Psoas muscle (tissue), 8 donors: ENCODE results near the gene MICU1. TPM values are rescaled to one million over a fixed set of nuclear protein-coding genes. Genes with fewer than 3 reads are reported as not detected.

Experiments used
- ATAC-seq, 4 donors: fragments of 200-7000 bp; cut with Tn5 transposase; one replicate each; pipeline ENCODE4 v1.9.1; 2020; ENCODE audit warnings: moderate library complexity in 3 of 4, mild to moderate bottlenecking in 2 of 4
- DNase-seq, 2 donors: peaks; one replicate each; pipeline ENCODE4 v3.0.0-alpha.2; 2020
- H3K27ac ChIP-seq: fragments of 200-600 bp; one replicate; pipeline ENCODE4 v1.8.0; 2022
- H3K27me3 ChIP-seq, 3 donors: fragments of 200-600 bp in 1 of 3; one replicate each; pipeline versions ENCODE4 v1.6.1 to v1.8.0; 2013 to 2022; ENCODE audit warnings: low read length in 2 of 3, mild to moderate bottlenecking in 2 of 3, moderate library complexity in 1 of 3; ENCODE audit not compliant: insufficient read depth in 3 of 3
- H3K36me3 ChIP-seq, 2 donors: fragments of 200-600 bp in 1 of 2; one replicate each; pipeline versions ENCODE4 v1.6.1 to v1.8.0; 2013 to 2022; ENCODE audit warnings: low read depth in 1 of 2, mild to moderate bottlenecking in 1 of 2, moderate library complexity in 1 of 2; ENCODE audit not compliant: insufficient read depth in 1 of 2
- H3K4me1 ChIP-seq: fragments of 200-600 bp; one replicate; pipeline ENCODE4 v1.8.0; 2022
- H3K4me3 ChIP-seq: fragments of 200-600 bp; one replicate; pipeline ENCODE4 v1.8.0; 2022; ENCODE audit warnings: mild to moderate bottlenecking
- H3K9me3 ChIP-seq: fragments of 200-600 bp; one replicate; pipeline ENCODE4 v1.8.0; 2022
- CTCF ChIP-seq: fragments of 200-600 bp; IDR thresholded peaks from one replicate; pipeline ENCODE4 v1.8.0; 2022; ENCODE audit warnings: antibody characterized with exemption
- WGBS, 3 donors: extraction: QIAGEN DNeasy Blood & Tissue Kit; methylation state at CpG; one replicate each; pipeline versions ENCODE4 v1.1.6 to v1.1.7; 2013; 5-methylcytosine and 5-hydroxymethylcytosine counted together
- intact Hi-C, 2 donors: fragments of 100-400 bp; cut with DNase I; formaldehyde crosslinking; loops; one replicate each; pipeline versions ENCODE4 v1.11.0 to v1.14.2; 2022
- polyA plus RNA-seq, 3 donors: library from polyadenylated mRNA; stranded (reverse); fragments of 200-250 nt; gene quantifications; one replicate each; pipeline ENCODE4 v1.2.3, GENCODE V29; 2013
- total RNA-seq, 4 donors: library from RNA; stranded (reverse); fragmentation: NEBNext Ultra II Directional in 2 of 4; extraction: Animal tissue kit (Norgen Biotek cat#: 25700) in 2 of 4; gene quantifications; one replicate each; pipeline versions ENCODE4 v1.2.1 to v1.2.4, GENCODE V29; 2021 to 2023
- donor health status: healthy with polysubstance abuse.
- donor health status: DM: no; HTN: no; CAD: no; lungs with moderate emphysema.
- donor health status: Bipolar disorder and iron deficiency.
- donor health status: healthy.
- donor health status: DM: yes; HTN: yes; CAD: no.
- donor health status: DM: no; HTN: no; CAD: no.
- donor health status: DM: no; HTN: no; CAD: no.
- donor health status: DM: yes; HTN: yes; CAD: no.

The MICU1 gene
- total and polyA plus RNA-seq, 7 donors: 31.0 to 57.8 (median 37.3) TPM

- DNase-seq (no peak), ATAC-seq (no peak)
- H3K9me3 ChIP-seq: peaks cover 8% of the 10 kb centered on the region
- no peak overlapping the region for H3K27ac ChIP-seq
- intact Hi-C loops: no loop called here
- peaks cover 10% of the 10 kb centered on the region for H3K4me1 ChIP-seq
- H3K4me3 ChIP-seq: no peak overlapping the region
- H3K36me3 ChIP-seq: peaks cover 2 to 8% of the 10 kb centered on the region in 2 donors
- no peaks in the 10 kb centered on the region for H3K27me3 ChIP-seq
- TF ChIP-seq CTCF: no peak
Observed at GRCh38 chr10:72541337-72541736, 84.5 kb downstream of the MICU1 start.

GRCh38 chr10:72540193-72540807 lies 85.6 kb downstream of the MICU1 start:
- Histone ChIP-seq H3K27ac (no peak overlapping the region), H3K9me3 (peaks cover 8% of the 10 kb centered on the region), H3K4me1 (peaks cover 10% of the 10 kb centered on the region), H3K36me3 (peaks cover 0 to 8% of the 10 kb centered on the region in 2 donors), H3K4me3 (no peak overlapping the region), H3K27me3 (no peaks in the 10 kb centered on the region)
- 95 to 100% (median 96%) methylated on average over 2 of the region's 2 CpGs for WGBS, 3 donors
- ATAC-seq (no peak), DNase-seq (no peak)
- no peak for TF ChIP-seq CTCF
- intact Hi-C loops: no loop called here

GRCh38 chr10:72539137-72539536 lies 86.7 kb downstream of the MICU1 start:
- Histone ChIP-seq H3K27me3 (no peaks in the 10 kb centered on the region), H3K36me3 (peaks cover 0 to 6% of the 10 kb centered on the region in 2 donors), H3K9me3 (peaks cover 8% of the 10 kb centered on the region), H3K4me3 (no peak overlapping the region), H3K4me1 (peaks cover 10% of the 10 kb centered on the region), H3K27ac (no peak overlapping the region)
- ATAC-seq: no peak
- DNase-seq: no peak
- TF ChIP-seq CTCF: no peak
- 95 to 97% (median 97%) methylated on average over 1 of the region's 1 CpG for WGBS, 3 donors
- intact Hi-C loops: no loop called here

- H3K4me3 ChIP-seq: no peak overlapping the region
- intact Hi-C loops: no loop called here
Observed at GRCh38 chr10:72525689-72526088, 100.2 kb downstream of the MICU1 start.

More at GRCh38 chr10:72525689-72526088, 100.2 kb downstream of the MICU1 start:
- no peaks in the 10 kb centered on the region for H3K27me3 ChIP-seq
- H3K27ac ChIP-seq: no peak overlapping the region
- H3K36me3 ChIP-seq: no peaks in the 10 kb centered on the region
- no peak for DNase-seq
- no peak for ATAC-seq
- H3K4me1 ChIP-seq: no peaks in the 10 kb centered on the region
- no peaks in the 10 kb centered on the region for H3K9me3 ChIP-seq
- TF ChIP-seq CTCF: no peak
